Measurements from ENCODE around the gene PIK3R1.

PIK3R1 gene

DNA sequence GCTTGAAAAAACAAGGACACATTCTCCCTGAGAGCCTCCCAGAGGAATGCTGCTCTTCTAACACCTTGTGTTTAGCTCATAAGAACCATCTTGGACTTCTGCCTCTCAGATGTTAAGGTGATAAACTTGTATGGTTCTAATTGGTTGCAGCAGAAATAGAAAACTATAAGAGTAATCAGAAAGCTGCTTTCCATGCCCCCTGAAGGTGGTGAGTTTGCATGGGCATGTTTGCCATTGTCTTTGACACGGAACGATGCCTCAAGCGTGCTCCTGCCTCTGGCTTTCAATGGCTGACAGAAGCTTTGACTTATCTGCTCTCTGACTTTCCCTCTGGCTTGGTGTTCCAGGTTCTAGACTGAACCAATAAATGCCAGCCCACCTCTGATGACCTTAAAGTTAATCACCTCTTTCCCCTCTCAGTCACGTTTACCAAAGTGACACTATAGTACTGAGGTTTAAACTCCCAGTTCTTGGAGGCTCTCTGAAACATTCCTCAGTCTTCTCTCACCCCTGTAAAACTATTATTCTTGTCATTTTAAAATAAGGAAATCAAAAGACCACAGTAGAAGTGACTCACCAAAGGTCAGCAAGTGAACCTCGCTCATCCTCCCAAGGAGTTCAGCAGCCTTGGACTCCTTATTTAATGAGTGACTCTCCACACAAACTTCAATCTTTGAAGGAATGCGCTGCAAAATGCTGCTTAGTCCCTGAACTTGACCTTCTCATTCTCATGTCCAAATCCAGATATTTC is 103.6 kb downstream of the PIK3R1 start:
- TF ChIP-seq, protein P1, sequence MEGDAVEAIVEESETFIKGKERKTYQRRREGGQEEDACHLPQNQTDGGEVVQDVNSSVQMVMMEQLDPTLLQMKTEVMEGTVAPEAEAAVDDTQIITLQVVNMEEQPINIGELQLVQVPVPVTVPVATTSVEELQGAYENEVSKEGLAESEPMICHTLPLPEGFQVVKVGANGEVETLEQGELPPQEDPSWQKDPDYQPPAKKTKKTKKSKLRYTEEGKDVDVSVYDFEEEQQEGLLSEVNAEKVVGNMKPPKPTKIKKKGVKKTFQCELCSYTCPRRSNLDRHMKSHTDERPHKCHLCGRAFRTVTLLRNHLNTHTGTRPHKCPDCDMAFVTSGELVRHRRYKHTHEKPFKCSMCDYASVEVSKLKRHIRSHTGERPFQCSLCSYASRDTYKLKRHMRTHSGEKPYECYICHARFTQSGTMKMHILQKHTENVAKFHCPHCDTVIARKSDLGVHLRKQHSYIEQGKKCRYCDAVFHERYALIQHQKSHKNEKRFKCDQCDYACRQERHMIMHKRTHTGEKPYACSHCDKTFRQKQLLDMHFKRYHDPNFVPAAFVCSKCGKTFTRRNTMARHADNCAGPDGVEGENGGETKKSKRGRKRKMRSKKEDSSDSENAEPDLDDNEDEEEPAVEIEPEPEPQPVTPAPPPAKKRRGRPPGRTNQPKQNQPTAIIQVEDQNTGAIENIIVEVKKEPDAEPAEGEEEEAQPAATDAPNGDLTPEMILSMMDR (conservative IDR thresholded peaks at IDR 0.05), result no peak
- TF ChIP-seq ZFX (IDR thresholded peaks at IDR 0.05), result no peak
- H3K27ac ChIP-seq, result no peak overlapping the region

DNA sequence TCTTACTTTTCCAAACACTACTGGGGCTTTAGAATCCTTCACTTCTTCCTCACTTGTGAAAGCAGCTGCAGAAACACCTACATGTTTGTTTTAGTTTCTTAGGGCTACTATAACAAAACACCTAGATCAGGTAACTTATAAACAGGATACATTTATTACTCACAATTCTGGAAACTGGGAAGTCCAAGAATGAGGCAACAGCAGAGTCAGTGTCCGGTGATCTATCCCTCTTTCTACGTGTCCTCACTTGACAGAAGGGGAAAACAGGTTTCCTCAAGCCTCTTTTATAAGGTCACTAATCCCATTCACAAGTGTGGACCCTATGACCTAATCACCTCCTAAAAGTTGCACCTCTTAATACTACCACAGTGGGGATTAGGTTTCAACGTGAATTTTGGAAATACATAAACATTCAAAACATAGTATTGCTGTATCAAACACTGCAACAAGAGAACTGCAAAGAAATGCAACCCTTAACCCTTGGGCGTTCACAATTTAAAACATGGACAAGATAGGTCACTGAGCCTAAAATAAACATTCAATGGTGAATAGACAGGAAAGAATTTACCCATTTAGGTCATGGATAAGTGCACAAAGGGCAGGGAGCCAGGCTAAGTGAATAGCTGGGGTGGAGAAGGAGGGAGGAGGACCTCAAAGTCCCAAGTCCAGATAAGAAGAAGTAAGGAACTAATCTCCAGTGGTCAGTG is 104.3 kb downstream of the PIK3R1 start:
- TF ChIP-seq, protein P1 (conservative IDR thresholded peaks at IDR 0.05), result no peak
- no peak for TF ChIP-seq ZFX (IDR thresholded peaks at IDR 0.05)
- H3K27ac ChIP-seq, result no peak overlapping the region

- TF ChIP-seq ZFX (IDR thresholded peaks at IDR 0.05), result no peak
- TF ChIP-seq, protein P1 (conservative IDR thresholded peaks at IDR 0.05), result no peak
- H3K27ac ChIP-seq, result no peak overlapping the region
These were observed 104.9 kb downstream of the PIK3R1 start for GRCh38 chr5:68320413-68320986.

- TF ChIP-seq ZFX (IDR thresholded peaks at IDR 0.05), result no peak
- TF ChIP-seq, protein P1 (conservative IDR thresholded peaks at IDR 0.05), result no peak
These were observed 109.6 kb downstream of the PIK3R1 start for GRCh38 chr5:68325065-68325580.

GRCh38 chr5:68329554-68330255 is 114.1 kb downstream of the PIK3R1 start:
- TF ChIP-seq ZFX (IDR thresholded peaks at IDR 0.05), result no peak
- TF ChIP-seq, protein P1 (conservative IDR thresholded peaks at IDR 0.05), result no peak
- H3K27ac ChIP-seq, result no peak overlapping the region

More at GRCh38 chr5:68325065-68325580, 109.6 kb downstream of the PIK3R1 start:
- H3K27ac ChIP-seq, result no peak overlapping the region

- TF ChIP-seq, protein P1 (conservative IDR thresholded peaks at IDR 0.05), result no peak
- no peak for TF ChIP-seq ZFX (IDR thresholded peaks at IDR 0.05)
- no peak overlapping the region for H3K27ac ChIP-seq
These were observed 115.0 kb downstream of the PIK3R1 start for GRCh38 chr5:68330574-68330973.
